GM18858 (cell line): ENCODE data around the gene ICE1.
"Not testable (repeated sequence)": the region's sequence is repeated elsewhere in the genome, so short reads cannot be mapped to it uniquely, and the experiment has no call there.

ENCODE experiments used
- ATAC-seq: cut with Tn5 transposase; IDR thresholded peaks from one replicate; pipeline ENCODE4 v1.9.1; 2021; ENCODE audit not compliant: unreplicated experiment

Gene ICE1

GRCh38 chr5:5487585-5488360 lies 65.3 kb downstream of the ICE1 start:
- no peak for ATAC-seq

DNA sequence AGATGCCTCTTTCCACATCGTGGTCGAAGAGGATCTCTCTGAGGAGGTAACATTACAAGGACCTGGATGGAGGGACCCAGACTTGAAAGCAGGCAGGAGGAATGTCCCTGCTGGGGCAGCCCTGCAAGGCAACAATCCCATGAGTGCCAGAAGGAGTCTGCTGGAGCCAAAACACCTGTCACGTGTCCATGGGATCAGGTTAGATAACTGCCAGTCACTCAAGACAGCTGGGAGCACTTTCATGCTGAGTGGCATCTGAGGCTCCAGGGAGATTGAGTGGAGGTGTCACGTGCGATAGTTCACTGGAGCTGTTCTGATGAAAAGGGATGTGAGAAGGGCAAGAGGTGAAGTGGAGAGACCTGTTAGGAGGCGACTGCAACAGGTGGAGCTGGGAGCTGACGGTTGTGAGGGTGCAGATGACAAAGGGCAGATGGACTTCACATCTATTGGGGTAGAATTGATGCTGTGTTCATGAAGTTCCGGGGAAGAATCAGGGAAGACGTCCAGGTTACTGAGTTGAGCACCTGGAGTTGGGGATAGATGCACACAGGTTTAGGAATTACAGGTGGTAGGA lies 68.4 kb downstream of the ICE1 start:
- ATAC-seq = no peak

DNA sequence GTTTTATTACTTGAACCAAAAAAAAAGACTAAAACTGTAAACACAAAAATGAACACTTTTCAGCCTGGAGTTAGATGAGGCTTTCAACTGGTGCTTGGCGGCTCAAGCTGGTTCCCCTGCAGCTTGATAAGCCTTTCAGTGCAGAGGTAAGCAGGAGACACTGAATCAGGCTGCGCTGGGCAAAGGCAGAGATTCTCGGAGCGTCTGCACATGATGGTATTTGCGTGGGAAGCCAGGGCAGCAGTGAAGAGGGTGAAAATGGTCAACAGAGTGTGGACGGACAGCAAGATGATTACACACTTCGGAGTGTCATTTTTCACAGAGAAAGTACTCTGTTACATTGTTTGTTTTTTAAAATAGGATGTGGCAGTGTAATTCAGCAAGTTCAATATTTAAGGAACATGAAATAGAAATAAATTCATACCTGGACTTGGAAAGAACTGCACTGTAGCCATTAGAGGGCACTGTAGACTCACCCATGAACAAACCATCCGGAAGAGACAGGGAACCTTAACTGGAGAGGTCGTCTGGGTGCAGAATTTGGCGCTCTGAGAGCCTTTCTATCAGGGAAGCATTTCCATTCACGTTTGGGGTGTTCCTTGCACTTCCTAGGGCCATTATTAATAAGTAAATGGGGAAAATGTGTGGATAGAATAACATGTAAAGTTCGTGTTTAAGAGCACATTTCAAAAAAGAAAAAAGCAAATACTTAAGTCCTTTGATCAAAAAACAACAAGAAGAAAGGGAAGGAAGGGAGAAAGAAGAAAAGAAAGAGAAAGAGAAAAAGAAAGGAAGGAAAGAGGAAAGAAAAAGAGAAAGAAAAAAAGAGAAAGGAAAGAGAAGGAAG lies 69.8 kb downstream of the ICE1 start:
- ATAC-seq = peak; percentile 70

- not testable (repeated sequence) for ATAC-seq
Observed at GRCh38 chr5:5492934-5493271, 70.4 kb downstream of the ICE1 start.

- ATAC-seq = peak; percentile 37
Observed at GRCh38 chr5:5494489-5495402, 72.3 kb downstream of the ICE1 start.

- peak; percentile 58 for ATAC-seq
Observed at GRCh38 chr5:5497152-5497788, 74.8 kb downstream of the ICE1 start.

GRCh38 chr5:5499442-5499841 lies 77.0 kb downstream of the ICE1 start:
- ATAC-seq = no peak

DNA sequence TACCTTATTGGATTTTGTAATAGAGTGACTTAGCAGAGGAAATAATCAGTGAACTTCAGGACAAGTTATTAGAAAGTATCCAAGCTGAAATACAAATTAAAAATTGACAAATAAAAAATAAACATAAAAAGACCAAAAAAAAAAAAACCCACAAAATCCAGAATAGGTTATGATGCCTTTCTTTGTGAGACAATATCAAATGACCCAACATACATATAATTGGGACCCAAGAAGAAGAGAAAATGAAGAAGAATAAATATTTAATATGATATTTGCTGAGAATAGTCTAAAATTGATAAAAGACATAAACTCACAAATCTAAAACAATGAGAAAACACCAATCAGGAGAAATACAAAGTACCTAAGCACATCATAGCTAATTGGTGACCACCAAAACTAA lies 81.8 kb downstream of the ICE1 start:
- ATAC-seq = no peak

DNA sequence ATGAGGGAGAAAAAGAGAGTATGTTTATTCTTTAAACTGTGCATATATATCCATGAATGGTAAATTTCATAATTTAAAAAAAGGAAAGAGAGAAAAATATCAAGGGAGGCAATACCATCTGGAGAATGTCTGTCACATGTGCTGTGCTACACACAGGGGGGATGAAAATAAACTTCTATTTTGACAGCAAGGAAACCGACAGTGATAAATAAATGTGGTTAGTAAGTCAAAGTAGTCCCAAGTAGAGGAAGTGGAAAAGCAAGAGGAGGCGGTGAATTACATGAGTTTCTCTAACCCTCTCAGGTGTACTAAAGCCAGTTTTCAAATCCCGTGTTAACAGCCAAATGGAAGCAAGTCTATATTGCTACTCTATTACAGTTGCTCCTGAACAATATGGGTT lies 83.3 kb downstream of the ICE1 start:
- no peak for ATAC-seq

DNA sequence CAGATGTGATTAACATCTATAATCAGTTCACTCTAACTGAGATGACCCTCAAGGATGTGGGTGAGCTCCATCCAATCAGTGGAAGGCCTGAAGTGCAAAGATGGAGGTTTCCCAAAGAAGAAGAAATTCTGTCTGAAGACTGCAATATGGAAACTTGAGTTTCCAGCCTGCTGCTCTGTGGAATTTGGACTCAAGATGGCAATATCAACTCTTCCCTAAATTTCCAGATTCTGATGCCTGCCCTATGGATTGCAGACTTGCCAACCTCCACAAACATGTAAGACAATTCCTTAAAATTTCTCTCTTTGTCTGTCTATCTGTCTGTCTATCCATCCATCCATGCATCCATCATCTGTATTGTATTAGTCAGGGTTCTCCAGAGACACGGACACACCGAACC lies 85.9 kb downstream of the ICE1 start:
- ATAC-seq = no peak

GRCh38 chr5:5511904-5512416 lies 89.5 kb downstream of the ICE1 start:
- ATAC-seq = no peak

DNA sequence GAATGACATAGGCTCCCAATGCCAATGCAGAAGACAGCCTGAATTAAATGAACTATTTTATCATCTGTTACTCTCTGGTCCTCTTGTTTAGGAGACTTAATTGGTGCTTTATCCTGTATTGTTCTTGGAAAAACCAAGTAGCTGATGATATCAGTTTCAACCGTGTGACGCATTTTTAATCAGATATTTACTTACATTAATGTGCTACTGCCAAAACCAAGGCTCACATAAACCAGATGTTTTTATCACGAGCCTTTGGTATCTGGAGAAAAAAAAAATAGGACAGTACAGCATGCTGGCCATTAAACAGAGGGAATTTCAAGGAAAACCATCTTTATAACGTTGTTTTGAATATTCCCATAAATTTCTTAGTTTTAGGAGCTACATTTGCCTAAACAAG lies 90.1 kb downstream of the ICE1 start:
- ATAC-seq = no peak

DNA sequence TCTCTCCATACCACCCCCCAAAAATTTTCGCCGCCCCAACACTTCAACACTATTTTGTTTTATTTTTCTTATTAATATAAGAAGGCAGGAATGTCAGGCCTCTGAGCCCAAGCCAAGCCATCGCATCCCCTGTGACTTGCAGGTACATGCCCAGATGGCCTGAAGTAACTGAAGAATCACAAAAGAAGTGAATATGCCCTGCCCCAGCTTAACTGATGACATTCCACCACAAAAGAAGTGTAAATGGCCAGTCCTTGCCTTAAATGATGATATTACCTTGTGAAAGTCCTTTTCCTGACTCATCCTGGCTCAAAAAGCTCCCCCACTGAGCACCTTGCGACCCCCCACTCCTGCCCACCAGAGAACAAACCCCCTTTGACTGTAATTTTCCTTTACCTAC lies 98.1 kb downstream of the ICE1 start:
- not testable (repeated sequence) for ATAC-seq

GRCh38 chr5:5521029-5521428 lies 98.6 kb downstream of the ICE1 start:
- ATAC-seq = no peak

DNA sequence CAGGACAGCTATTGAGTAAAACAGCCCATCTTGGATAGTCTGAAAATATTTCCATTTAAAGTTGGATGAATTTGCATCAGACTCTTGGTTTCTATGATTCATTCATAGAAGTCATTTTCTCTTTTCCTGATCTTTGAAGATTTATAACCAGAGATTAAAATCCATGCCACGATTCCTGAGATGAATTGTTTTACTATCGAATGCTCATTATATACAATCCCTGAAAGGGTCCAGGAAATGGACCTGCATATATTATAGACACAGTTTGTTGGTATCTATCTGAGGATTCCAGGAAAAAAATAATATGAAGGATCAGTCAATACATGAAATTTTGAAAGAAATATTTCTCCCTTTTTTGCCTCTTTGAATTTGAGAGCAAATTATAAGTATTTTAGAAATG lies 99.0 kb downstream of the ICE1 start:
- ATAC-seq = no peak

DNA sequence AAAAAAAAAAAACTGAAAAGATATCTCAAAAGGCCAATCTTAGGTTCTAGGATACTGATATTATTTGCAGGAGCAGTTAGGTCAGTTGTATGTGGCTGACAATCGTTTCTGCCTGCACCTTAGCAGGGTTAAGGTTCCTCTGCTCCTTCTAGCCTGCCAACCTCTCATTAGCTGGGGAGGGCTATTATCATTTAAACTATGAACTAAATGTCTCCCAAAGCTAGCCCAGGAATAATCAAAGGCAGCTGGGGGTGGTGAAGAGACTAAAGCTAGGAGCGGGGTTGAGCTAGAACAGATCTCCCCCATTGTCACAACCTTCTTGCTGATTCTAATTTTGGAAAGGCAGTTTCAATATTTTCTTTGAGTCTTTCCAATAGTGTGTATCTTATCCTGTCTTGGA lies 99.9 kb downstream of the ICE1 start:
- no peak for ATAC-seq

GRCh38 chr5:5523066-5523505 lies 100.6 kb downstream of the ICE1 start:
- peak; percentile 92 for ATAC-seq

- ATAC-seq = no peak
Observed at GRCh38 chr5:5524327-5524726, 101.8 kb downstream of the ICE1 start.

DNA sequence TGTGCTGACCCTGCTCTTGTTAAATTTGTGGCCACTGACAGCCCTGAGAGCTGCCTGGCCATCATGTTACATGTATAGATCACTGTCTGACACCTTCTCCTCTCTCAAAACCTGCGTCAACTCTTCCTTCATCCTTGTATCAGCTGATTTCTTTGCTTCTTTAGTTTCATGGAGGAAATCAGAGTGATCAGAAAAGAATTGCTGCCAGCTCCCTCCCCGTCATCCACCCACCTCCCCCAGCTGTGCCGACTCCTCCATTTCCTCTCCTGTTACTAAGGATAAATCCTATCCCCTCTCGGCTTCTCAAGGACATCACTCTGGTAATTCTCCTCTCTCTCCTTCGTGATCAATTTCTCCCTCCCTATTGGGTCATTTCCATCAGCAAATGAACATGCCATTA lies 108.9 kb downstream of the ICE1 start:
- no peak for ATAC-seq
